SKM-1 (cell line): ENCODE data around the gene MTCL3.

Source experiments
- DNase-seq: peaks from one replicate; lab custom pipeline; 2025; ENCODE audit not compliant: unreplicated experiment; lab: John Stamatoyannopoulos, UW

Gene MTCL3

DNA sequence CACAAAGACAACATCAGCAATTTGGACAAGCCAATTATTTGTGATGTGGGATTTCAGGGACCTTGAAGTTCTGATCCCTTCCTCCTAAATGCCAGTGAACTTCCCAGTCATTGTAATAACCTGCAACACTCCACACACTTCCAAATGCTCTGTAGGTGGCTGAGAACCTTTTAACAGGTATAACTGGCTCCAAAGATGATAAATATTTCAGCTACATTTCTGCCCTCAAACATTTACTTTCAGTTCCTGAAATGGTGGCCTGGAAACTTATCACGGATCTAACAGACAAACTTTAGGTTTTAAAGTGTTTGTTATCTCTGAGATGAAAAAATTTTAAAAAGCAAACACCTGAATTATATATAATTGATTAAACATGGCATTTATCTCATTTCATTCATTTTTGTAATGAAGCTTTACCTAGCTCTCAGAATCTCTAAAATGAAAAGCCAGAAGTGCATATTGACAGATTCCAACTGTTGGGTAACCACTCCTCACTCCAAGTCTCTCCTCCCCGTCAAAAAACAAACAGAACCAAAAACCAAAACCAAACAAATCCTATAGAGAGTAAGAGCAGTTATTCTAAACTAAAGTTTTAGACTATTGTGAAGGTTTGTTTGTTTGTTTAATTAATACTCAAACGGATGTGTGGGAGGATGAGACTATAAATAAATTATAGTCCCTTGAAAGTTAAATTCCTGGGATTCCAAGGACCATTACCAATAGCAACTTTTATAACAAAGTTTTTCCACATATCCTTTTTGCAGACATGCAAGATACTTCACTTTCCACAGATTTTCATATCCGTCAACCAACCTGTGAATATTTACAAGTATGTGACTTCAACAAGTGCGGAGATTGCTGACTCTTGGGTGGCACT, 47.5 kb downstream of the MTCL3 start:
- no peak for DNase-seq

DNA sequence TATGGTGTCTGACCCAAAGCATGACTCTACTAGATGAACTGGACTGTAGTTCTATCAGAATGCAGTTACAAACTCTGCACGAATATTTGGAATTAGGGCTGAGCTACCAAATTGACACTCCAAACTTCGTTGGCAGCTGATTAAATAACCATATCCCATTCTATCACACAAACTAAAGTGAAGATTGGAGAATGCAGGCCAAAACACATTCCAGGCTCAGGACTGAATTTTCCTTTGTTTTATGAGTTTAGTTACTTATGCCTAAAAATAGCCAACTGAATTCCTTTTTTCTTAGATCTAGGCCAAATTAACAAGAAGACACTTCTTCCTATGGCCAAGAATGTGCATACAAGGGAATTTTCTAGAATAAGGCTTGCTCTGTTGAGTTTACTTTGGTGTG, 50.2 kb downstream of the MTCL3 start:
- no peak for DNase-seq

DNA sequence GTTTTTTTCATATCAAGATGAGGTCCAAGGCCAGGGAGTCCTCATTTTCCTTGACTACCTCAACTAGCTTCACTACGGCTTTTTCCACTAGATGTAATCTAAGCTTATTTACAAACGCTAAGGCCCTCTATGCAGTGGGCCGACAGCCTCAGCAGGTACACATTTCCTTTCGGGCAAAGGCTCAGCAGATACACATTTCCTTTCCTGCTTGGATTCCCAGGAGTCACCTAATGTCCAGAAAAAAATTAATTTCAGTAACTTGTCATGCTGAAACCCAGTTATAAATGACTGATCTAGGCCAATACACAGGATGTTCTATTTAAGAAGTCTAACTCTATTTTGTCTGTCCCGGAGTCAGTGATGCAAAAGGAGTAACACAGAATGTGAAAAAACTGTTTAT, 52.7 kb downstream of the MTCL3 start:
- no peak for DNase-seq

DNA sequence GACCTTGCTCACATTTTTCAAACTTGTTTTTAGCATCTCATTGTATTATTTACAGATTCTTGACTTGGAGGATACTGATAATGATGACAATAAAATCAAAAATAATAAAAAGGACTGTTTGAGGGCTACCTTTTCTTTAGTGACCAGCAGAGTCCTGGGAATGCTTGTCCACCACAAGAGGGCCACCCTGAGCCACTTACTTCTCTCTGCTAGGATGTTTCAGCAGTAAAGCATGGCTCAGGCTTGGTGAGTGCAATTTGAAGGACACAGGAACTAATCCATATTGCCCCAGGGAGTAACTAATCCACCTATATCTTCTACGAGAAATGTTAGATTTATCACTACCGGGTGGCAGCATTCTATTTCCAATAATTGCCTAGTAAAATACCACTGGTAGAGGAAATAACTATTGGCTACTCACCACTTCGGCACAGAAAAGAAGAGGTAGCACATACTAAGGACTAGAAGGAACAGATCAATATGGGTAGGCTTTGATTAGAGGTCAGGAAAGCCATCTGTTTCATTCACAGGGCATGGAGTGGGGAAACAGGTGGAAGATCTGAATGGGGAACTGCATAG, 54.2 kb downstream of the MTCL3 start:
- DNase-seq: peak; percentile 43

DNA sequence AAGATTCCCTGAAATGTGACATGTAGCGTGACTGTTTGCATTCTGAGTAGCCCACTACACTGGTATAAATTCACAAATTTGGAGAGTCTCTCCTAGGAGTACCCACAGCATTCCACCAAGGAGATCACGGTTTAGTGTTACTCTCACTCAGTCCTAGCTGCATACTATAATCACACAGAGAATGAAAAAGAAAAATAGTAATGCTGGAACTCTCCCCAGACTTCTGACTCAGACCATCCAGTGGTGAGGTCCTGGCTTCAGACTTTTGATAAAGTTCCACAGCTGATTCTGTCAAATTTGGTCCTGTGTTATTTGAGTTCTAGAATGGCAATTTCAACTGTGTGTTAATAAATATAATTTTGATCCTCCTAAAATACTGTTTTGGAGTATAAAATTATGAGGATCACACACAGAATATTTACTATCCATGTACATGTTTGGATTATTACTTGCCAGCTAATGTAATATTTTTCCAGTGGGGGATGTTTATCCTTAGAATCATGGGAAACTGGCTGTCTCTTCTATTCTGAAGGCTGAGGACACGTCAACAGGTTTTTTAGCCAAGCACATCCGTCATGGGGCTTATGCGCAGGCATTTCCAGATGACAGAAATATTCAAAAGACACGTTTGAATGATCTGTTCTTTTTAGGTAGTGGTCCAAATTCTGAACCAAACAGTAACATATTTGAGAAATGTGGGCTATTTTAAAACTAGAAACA, 54.8 kb downstream of the MTCL3 start:
- DNase-seq: no peak

DNA sequence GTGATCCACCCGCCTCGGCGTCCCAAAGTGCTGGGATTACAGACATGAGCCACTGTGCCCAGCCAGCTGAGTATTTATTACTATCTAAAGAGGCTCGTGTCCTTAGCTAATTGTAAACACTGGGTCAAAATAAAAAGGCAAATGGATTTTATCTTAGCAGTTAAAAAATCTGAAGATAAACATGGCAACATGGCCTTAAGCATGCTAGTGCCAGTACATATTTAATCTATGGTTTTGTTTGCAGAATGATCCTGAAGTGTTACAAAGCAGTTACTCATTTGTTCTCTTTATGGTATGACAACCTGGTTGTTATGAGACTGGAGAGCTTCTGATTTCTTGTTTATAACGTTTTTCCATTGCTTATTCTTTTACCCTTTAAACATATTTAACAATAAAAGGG, 56.1 kb downstream of the MTCL3 start:
- DNase-seq: no peak

DNA sequence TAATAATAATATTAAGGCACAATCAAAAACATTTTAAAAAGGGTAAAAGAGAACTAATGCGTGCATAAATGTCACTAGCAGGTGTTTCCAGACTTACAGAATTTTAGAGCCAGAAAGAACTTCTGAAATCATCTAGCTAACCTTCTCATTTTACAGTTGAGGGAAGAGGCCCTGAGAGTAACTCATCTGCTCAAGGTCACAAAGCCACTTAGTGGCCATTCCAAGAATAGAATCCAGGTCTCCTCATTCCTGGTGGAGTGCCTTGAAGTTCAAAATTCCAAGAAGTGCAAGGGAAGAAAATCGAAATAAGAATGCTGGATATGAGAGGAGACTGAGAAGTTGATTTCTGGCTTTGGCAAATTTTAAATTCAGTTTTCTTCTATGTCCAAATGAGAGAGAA, 56.8 kb downstream of the MTCL3 start:
- DNase-seq: no peak

DNA sequence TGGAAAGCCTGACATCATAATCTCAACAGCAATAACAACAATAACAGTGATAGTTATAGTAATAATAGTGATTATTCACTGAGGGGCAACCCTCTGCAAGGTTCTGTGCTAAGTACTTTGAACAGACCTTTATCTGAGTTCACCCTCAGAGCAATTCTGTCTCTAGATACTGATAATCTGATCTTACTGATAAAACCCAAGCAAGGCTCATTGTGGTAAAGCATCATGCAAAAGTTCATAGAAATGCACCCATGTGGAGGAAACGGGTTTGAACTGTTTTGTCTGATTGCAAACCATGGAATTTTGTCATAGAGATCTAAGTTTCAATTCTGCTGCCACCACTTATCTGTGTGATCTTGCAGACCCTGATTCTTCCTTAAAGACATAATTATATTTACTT, 58.7 kb downstream of the MTCL3 start:
- DNase-seq: no peak

DNA sequence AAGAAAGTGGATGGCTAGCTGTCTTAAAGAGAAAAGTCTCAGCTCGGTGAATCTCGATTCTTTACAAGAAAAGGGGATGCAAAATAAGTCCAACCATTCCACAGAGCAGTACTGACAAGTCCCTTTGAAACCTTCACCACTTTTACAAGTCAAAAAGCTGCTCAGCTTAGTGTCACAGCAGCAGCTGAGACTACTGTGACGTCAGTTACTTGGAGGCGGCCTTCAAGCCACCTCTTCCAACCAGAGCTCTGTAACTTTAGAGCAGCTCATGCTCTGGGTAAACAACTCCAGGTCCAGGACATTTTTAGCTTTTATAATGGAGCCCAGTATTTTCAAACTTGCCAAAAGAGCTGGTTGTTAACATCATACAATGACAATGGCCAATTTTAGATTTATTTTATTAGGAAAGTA, 59.9 kb downstream of the MTCL3 start, which contains the start of gene KIAA0408:
Gene KIAA0408, minus strand, starts transcription at position 159 of the 411 bp plus-strand sequence. CDS start 5,408 bp downstream, outside the sequence.
- DNase-seq: no peak

DNA sequence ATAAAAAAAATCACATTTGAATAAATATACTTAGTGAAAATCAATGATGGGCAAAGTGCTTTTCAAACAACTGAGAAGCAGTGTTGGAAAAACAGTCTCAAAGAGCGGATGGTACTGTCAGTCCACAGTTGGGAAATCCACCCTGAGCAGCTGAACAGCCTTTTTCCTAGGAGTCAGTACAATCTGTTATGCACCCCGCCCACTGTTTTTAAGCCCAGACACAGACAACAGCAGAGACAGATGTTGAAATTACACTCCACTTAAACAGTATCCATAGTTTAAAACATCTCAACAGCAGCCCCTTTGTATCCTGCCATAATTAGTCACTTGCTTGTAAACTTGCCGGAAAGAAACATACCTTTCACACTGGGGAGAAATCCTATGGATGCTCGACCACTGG, 60.3 kb downstream of the MTCL3 start:
- DNase-seq: no peak

DNA sequence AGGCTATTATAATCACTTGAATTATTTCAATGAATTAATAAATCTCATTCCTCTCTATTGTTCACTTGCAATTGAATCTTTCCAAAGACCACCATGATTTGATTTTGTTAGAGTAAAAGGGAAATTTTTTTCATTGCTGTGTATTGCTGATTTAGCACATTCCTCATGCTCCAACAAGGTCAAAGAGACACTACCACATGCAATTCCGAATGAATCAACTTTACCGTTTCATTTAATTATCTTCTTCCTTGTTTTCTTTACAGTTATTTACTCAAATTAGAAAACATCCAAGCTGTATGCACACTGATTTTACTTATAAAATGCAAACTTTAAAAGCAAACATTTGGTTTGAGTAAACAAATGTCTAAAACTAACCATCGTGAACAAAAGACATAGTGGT, 60.9 kb downstream of the MTCL3 start:
- no peak for DNase-seq

DNA sequence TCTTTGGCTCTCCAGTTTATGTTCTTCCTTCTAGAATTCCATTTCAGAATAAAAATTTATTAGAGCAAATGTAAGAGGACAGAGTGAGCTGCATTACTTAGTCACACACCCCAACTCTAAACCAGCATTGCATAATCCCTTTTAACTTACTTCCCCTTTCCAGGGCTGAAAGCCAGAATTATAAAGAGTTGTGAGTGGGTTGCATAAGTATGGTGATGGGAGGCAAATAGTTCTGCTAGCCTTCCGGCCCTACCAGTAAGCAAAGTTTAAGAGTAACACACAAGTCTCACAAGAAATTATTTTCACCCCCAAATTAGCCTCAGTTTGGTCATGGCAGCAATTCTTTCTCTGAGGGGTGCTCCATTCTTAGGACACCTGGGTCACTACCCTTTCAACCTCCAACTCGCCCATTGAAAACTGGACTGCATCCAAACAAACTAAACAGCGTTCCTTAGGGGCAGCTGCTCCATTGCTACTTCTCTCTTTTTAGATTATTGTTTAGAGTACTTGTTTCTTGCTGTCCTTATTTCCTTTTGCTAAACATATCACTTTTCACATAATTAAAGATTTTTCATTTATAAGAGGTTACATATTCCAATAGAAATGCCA, 61.6 kb downstream of the MTCL3 start:
- DNase-seq: peak; percentile 97

DNA sequence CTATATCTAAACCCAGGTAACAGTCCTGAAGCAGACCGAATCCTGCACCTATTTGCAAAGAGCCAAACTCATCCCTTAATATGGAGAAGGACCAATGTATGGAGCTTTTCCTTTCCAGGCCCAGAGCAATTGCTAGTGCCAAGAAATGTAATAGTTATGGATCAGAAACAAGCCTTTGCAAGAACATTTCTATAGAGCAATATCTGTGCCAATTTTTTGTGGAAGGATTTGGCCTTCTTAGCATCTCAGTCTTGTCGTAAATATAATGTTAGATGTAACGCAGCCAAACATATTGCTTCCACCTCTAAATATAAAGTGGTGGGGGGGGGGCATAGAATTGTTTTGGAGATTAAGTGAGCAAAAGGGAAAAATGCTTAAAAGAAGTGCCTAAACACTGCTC, 62.7 kb downstream of the MTCL3 start:
- DNase-seq: no peak

DNA sequence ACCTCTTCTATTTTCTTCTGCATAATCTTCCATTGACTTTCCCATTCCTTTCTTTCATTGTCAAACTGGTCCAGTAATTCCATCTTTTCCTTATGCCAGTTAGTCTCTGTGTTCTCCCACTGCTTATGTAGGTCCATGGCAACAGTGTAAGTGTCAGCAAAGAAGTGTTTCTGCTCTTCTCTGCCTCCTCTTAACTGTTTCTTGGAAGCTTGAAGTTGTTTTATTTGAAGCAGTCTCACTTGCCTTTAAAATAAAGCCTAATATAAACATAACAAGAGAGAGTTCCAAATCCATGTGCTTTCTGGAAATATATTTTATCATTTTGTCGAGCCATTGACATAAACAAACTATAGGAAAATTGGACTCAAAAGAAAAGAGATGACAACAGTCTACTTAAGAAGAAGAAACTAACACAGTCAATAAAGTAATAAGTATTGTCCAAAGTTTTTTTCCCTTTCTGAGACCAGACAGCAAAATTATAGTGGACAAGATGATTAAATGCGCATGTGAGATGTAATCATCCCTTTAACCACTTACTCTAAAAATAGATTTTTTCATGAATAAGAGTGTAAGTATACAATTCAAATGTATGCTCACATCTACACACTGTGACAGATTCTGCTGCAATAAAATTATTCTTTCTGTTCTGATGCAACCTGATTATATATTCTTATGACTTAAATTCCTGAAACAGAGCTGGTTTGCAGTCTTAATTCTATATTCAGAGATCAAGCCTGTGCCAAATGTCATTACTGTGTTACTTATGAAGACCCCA, 65.1 kb downstream of the MTCL3 start:
- no peak for DNase-seq

DNA sequence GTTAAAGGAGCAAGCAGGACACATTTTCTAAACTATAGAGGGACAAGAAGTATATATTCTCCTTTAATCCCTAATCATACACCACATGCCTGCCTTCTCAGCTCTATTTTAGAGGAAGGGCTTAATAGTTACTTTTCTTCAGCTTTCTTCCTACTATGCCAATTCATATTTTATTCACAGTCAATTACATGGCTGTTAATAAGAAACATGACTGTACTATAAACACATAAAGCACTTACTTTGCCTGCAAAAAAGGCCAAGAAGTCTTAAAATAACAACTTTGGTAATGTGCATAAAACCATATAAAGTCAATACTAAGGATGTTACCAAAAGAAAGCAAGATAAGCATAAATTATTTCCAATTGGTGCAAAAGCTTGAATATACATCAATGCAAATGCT, 66.3 kb downstream of the MTCL3 start:
- no peak for DNase-seq

DNA sequence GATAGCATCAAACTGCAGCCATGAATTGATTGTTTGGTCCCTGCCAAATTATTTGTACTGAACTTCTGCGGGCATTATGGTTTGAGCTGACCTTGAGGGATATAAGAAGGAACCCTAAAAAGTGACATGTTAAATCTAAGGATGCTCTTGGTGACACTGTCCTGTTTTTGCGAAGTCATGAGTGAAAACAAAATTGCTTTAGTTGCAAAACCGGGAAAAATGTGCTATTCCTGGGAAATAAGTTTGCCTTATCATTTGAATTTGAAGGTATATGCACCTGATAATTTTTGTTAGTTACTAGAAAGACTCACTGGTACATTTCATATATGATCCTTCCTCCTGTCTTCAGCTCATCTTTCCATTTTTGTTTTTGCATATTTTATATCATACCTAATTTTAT, 67.7 kb downstream of the MTCL3 start:
- no peak for DNase-seq

DNA sequence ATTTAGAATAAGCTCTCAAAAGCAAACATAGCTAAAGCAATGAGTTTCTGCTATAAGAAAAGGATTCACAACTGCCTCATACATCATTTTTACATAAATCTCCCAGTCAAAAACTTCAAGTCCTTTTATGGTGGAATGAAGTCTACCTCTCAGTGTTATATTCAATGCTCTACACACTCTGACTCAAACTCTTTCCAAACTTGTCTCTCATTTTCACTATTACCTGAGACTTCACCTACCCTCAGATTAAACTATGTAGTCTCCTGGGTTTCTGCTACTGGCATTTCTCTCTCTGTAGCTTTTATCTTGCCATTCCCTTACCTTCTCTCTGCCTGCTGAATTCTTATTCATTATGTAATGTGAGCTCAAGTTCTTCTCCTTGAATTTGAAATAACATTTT, 71.4 kb downstream of the MTCL3 start:
- no peak for DNase-seq

DNA sequence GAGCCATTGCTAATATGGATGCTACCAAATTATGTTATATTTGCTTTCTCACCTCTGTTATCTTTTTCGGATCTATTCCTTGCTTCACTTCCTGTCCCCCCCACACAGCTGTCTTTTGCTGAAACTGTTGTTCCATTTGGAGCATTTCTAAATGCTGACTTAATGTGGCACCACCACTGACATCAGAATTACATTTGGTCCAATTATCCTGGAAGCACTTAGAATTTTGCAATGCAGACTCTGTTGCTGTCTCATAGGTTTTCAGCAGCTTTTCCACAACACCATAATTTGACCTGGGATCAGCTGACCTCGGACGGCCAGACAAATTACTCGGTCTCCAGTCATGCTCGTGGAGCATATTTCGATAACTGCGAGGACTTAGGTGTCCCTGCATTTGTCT, 72.8 kb downstream of the MTCL3 start:
- no peak for DNase-seq

DNA sequence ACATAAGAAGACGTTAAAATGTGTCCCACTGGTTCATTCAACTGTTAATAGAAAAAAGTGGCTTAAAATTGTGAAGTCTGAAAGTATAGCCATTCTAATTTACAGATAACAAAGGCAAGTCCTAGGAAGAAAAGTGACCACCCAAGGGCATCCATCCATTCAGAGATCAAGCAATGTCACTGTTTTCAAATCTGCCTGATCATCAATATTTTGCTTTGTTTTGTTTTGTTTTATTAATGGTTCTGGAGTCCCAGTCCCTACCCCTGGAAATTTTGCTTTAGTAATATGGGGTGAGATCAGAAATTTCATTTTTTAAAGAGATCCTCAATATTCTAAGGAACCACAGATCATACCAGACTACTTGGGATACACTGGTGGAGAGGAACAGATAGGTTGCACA, 77.3 kb downstream of the MTCL3 start:
- DNase-seq: no peak

DNA sequence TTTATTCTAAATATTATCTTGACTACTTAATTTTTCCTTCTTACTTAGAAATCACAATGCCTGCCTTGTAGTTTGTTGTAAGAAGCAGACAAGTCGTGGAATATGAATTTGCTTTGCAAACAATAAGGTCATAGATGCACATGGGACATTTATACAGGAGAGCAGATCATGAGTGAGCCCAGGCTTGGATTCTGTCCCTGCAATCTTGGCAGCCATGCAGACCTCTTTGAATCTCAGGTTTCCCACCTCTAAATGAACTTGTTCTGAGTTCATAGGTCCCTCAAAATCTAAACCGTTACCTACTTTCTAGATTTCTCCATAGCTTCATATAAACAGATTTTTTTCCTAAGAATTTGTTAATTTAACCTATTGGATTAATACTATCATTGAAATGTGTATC, 79.4 kb downstream of the MTCL3 start:
- no peak for DNase-seq

DNA sequence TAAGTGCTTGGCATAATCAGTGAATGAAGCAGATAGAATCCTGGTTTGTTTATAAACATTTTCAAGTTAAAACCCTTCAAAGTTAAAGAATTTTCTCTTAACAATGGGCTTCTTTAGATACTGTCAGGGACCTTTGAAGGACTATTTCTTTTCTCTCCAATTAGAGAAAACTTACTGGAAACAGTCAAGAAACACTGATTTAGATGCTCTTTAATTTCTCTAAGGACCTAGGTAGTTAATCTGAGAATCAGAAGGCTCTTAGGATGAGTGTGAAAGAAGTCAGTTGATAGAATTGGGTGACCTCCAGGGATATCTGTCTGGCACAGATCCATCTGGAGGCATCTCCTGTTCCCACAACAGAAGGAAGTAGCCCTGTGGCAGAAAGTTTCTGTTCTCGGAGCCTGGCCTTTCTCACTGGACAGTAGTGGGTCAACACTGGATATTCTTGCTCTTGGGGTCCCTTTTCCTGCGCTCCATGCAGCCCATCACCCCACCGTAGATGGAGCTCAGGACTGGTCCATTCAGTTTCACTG, 82.5 kb downstream of the MTCL3 start:
- no peak for DNase-seq
